HG02973 (cell line): ENCODE data around the gene RADX.
"Not testable (repeated sequence)": the region's sequence is repeated elsewhere in the genome, so short reads cannot be mapped to it uniquely, and the experiment has no call there.

Experiments used
- ATAC-seq: cut with Tn5 transposase; IDR thresholded peaks from one replicate; pipeline ENCODE4 v1.9.1; 2021; ENCODE audit warnings: moderate library complexity; ENCODE audit not compliant: unreplicated experiment

RADX gene, protein sequence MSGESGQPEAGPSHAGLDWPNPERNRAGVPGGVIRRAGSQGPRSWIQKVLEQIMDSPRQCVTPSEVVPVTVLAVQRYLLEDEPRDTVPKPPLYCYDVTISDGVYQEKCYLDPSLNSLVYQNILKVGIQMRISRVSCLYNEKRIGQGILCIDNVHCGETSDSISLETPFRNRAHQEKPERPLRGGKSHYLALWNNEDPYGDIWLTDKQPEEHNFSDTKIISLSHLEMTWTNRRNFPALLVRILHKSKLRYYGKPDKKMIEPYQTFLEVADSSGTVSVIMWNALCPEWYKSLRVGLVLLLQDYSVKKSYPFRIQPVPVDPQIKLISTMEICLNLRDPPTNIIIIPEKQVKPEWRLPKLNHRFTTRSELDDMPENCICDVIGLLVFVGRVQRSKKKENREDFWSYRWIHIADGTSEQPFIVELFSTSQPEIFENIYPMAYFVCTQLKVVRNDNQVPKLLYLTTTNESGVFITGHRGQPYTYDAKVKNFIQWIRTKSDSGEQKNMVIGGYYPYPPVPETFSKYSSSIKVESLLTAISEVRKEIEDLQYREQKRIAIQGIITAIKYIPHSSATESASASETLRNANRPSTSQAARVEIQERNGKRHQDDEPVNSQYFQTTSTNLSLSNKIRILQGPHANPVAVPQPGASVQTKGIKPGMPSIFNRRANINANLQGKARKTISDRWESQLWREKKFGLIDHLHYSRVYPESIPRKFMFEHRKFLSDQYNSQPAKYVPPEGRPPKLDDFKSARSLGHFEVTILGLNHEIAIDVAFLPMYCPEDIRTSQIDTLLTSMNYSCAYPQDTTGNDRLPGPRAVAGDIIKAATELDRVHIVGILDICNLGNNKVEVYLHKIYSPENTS

DNA sequence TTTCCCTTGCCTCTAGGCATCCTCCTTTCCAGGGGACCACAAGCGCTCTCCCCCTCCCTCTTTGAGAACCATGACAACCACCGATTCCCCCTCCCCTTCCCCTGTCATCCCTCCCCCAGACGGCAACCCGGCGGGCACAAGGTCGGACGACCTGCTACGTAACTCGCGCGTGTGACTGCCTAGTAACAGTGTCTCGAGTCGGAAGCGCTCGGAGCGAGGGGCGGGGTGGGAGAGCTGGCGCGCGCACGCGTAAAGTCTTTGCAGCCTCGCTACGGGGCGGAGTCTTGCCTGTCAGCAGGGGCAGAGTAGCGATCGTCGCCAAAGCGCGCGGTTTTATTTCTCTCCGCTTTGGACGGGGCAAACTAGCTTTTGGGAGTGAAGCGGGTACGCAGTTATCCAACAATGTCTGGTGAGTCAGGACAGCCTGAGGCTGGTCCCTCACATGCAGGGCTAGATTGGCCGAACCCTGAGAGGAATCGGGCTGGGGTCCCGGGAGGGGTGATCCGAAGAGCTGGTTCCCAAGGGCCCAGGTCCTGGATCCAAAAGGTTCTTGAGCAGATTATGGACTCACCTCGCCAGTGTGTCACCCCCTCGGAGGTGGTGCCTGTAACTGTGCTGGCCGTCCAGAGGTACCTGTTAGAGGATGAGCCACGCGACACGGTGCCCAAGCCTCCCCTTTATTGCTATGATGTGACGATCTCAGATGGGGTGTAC, at the start of gene RADX:
RADX (plus strand) TSS at position 300 of the 714 bp plus-strand sequence; CDS start at position 403, 103 bp downstream.
- ATAC-seq, result peak; percentile 98

DNA sequence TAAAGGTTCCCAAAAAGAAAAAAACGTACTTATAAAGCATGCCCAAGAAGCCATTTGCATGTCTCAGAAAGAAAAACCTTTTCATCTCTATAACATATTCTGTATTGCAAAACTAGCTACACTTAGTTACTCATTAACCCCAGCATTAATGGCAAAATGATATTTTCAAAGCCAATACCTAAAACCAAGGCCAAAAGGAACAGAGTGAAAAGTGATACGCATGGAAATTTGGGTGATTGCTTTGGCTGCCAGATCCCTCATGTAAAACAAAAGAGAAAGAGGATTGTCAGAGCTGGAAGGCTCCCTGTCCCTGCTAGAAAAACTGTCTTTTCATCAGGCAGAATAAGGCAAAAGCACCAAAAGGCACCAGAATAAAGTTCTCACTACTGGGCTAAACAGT, 46.8 kb upstream of the RADX start:
- ATAC-seq, result no peak

DNA sequence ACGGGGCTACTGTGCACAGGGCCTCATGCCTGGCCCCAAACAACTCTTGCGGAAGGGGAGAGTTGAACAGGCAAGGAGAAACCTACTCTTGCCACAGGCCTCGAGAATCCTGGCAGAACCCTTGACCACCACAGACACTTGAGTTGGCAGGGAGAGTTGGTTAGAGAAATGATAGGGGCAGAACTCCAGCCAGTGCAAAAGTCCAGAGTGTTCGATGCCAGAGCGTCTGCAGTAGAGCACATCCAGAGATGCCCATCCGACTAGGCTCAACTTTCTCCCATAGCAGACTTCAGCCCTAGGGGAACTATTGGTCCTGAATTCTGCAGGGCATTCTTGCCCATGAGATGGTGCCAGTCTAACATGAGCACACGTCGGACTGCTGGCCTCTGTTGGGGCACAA, 45.4 kb upstream of the RADX start:
- ATAC-seq, result no peak

DNA sequence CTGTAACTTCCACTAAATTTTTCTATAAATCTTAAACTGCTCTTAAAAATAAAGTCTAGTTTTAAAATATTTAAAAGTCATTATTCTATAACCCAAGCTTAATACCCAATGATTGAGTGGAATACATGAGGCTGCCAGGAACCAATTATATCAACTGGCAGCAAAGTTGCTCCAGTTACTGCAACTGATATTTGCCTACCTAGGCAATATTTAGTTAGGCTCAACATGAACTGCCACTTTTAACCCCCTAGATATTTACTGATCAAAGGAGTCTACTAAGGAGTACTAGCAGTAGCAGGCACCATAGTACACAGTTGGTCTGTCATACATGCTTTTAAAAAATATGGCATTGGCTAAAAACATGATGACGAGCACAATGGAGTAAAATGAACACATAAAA, 29.9 kb upstream of the RADX start:
- ATAC-seq, result no peak

DNA sequence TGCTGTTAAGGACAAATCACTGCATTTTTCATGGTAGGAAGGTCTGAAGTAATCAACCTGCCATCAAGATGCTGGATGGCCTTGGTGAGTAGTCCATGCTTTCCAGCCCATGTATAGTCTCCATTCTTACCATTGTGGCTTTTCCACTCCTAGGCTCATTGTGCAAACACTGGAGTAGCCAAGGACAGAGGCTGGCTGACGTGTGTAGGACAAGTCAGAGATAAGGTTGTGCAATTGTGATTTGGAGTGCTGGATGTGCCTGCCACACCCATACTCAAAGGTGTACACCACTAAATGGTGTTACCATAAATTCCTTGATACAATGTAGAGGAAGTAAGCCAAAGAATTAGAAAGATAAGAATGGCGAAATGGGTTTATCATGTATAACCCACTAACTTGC, 26.3 kb upstream of the RADX start:
- ATAC-seq, result no peak

DNA sequence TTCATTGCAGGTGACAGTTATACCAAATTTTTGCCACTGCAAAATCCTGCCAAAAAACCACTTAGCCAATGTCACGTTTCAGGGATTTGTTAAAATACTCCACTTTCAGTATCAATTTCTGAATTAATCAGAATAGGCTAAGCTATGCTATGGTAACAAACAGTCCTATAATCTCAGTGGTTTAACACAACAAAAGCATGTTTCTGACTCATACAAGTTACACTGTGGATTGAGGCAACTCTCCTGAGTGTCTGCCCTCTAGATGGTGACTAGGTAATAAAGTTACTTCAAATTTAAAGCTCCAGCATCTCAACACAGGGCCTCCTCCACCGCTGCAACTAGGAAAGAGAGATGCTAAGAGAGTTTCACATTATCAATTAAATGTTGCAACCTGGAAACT, 23.0 kb upstream of the RADX start:
- no peak for ATAC-seq

DNA sequence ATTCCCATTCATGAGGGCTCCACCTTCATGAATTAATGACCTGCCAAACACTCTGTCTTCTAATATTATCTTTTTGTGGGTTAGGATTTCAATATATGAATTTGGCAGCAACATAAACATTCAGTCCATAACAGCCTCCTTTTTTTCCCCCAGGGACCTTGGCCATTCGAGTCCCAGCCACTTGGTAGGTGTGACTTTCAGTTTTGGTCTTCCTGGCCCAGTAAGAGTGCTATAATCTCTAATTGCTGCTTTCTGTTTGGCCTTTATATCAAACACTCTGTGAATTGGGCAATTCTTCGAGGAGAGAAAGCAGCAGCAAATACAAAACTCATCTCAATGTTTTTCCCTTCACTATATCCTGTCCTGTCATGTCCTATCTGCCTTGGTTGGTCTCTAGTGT, 12.4 kb upstream of the RADX start:
- no peak for ATAC-seq

DNA sequence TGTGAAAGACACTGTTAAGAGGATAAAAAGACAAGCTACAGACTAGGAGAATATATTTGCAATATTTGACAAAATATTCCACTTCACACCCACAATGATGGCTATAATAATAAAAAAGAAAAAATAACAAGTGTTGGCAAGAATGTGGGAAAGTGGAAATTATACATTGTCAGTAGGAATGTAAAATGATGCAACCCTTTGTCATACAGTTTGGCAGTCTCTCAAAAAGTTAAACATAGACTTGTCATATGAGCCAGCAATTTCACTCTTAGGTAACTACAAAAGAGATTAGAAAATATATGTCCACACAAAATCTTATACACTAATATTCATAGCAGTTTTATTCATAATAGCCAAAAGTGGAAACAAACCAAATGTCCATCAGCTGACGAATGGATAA, 5.2 kb upstream of the RADX start:
- no peak for ATAC-seq

DNA sequence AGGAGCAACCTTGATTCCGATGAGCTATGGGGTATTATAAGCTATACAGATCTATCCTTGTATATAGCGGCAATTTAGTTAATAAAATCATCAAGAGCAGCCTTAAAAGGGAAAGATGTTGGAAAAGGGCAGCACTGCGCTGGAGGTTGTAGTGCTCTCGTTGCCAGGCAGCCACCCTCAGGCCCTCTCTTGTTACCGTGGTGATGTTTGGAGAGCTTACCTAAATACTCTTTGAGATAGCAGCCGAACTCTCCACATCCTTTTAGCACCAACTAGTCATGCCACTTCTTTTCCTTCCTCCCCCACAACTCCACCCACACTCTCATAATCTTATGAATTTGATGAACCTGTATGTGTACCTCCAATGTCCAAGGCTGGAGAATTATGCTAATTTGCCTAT, 3.8 kb upstream of the RADX start:
- no peak for ATAC-seq

DNA sequence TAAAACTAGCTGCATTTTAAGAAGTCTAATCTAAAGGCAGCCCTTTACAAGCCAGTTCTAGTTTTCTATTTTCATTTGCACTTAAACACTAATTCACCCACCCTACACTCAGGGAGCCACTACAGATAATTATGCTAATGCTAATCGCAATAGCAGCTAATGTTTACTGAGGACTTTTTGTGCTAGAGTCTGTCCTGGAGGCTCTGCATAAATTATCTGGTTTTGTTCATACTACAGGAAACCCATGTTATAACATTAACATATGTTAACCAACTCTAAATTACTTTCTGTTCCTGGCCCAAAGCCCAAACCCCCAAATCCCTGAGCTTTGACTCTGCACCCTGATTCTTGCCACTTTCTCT, 480 bp upstream of the RADX start:
- peak; percentile 12 for ATAC-seq

DNA sequence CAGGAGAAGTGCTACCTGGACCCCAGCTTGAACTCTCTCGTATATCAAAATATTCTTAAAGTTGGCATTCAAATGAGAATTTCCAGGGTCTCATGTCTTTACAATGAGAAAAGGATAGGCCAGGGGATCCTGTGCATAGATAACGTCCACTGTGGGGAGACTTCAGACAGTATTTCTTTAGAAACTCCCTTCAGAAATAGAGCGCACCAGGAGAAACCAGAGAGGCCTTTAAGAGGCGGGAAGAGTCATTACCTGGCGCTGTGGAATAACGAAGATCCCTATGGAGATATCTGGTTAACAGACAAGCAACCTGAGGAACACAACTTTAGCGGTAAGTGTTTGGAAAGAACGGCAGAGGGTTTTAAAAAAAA, 600 bp downstream of the RADX start:
- ATAC-seq, result peak; percentile 25

DNA sequence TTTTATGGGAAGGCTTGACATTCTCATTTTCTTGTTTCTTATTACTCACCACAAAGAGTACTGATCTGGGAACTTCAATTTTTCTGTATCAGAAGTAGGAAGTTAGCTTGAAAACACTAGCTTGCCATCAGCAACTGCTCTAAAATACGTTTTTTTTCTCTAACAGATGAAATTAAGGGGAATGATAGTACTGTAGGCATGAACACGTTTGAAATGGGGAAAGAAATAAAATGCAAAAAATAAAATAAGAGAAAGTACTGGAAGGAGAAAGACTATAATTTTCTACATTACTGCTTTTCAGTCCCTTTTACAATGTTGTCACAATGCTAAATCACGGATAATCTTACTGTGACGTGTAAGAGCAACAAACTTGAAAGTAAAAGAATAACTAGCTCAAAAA, 1.5 kb downstream of the RADX start:
- ATAC-seq, result no peak

DNA sequence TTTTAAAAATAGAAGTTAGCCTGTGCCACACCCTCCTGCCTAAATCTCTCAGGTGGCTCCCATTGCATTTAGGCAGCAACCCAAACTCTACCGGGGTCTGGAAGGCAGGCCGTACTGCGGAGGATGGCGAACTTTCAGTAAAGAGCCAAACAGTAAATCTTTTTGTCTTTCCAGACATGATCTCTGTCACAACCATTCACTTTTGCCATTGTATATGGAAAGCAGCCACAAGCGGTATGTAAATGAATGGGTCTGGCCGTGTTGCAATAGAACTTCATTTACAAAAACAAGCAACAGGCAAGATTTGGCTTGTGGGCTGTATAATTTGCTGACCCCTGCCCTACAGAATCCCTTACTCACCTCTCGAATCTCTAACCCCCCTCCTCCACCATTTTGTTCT, 3.3 kb downstream of the RADX start:
- no peak for ATAC-seq

DNA sequence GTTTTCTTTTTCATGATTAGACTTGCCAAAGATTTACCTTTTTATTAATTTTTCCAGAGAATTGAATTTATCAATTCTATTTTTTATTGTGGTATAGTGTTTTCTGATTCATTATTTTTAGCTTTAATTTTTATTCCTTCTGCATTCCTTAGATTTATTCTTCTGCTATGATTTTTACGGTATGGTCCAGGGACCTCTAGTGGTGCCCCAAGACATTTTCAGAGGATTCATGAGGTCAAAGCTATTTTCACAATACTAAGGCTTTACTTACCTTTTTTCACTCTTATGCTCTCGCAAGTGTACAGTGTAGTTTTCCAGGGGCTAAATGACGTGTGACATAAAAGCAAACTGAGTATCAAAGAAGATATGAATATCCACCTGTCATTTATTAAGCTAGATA, 8.0 kb downstream of the RADX start:
- ATAC-seq, result no peak

DNA sequence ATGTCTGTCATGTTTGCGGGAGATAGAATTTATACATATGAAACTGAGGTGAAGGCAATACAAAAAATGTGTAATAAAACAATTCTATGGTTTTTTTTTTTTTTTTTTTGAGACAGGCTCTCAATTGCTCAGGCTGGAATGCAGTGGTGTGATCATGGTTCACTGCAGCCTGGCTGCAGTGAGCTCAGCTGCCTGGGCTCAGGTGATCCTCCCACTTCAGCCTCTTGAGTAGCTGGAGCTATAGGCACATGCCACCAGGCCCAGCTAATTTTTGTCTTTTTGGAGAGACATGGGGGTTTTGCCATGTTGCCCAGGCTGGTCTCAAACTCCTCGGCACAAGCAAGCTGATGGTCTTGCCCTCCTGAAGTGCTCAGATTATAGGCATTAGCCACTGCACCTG, 10.1 kb downstream of the RADX start:
- no peak for ATAC-seq

DNA sequence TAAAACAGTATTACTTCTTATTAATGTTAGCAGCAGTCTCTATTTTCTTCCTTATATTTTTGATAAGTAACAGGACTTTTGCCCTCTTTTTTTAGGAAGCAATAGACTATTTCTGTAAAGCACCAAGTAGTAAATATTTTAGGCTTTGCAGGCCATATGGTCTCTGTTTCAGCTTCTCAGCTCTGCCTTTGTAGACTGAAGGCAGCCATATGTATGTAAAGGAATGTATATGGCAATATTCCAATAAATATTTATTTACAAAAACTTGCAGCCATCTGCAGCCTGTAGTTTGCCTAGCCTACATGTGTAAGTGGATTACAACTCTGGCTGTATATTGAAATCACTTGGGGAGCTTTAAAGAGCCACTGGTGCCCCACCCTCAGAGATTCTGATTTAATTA, 15.0 kb downstream of the RADX start:
- ATAC-seq, result no peak

DNA sequence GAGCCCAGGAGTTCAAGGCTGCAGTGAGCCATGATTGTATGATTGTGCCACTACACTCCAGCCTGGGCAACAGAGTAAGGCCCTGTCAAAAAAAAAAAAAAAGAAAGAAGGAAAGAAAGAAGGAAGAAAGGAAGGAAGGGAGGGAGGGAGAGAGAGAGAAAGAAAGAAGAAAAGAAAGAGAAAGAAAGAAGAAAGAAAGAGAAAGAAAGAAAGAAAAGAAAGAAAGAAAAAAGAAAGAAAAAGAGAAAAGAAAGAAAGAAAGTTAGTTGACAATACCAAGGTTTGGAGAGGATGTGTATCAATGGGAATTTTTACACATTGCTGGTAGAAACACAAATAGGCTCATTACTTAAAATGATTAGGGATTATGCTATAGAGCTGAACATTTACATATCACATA, 19.8 kb downstream of the RADX start:
- ATAC-seq, result no peak

DNA sequence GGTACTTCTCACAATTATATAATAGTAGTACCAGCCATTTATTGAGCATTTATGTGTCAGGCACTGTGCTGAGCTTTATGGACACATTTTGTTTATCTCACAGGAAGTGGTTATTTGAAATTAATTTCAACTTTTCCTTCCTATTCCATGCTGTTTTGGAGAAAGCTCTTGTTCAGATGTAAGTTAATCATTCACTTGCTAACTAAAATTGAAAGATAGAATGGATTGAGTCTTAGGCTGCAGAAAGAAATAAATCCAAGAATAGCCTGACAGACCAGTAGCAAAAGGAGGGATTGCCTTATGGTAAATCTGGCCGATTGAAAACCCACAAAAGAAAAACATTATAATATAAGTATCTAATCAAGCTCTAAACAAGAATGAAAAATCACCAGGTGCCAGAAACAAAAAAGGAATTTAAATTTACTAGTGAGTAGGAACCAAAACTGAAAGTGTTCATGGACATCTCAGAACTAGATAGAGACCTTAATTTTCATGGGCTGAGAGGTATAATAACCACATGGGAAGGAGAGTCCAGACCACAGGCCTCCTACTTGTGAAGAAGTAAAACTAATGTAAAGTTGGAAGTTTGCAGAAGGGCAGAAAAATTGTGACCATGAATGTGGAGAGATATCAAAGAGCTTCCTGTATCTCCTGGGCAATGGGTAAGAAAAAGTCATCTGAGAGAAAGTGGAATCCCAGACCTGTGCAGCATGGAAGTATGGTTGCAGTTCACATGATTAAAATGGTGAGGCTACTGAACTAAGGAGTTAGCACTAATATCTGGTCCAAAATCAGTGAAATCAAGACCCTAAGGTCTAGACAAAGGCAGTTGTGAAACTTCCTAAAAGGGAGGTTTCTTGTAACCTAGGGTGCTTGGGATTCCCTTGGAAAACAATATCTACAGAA, 38.0 kb downstream of the RADX start:
- peak; percentile 98 for ATAC-seq

DNA sequence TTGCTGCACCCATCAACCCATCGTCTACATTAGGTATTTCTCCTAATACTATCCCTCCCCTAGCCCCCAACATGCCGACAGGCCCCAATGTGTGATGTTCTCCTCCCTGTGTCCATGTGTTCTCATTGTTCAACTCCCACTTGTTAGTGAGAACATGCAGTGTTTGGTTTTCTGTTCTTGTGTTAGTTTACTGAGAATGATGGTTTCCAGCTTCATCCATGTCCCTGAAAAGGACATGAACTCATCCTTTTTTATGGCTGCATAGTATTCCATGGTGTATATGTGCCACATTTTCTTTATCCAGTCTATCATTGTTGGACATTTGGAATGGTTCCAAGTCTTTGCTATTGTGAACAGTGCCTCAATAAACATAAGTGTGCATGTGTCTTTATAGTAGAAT, 41.8 kb downstream of the RADX start:
- not testable (repeated sequence) for ATAC-seq

DNA sequence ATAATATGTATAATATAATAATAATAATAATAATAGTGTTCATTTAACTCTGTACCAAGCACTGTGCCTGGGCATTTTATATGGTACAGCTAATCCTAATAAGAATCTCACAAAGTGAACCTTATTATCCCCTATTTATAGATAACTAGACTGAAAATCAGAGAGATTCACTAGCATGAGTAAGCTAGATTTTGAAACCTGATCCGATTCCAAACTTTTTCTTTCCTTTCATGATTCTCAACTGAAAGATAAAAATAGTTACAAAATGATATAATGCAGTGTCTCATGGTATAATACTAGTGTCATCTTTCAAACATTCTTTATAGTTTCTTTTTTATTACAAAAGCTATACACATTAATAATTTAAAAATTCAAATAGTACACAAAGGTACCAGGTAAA, 58.9 kb downstream of the RADX start:
- no peak for ATAC-seq

DNA sequence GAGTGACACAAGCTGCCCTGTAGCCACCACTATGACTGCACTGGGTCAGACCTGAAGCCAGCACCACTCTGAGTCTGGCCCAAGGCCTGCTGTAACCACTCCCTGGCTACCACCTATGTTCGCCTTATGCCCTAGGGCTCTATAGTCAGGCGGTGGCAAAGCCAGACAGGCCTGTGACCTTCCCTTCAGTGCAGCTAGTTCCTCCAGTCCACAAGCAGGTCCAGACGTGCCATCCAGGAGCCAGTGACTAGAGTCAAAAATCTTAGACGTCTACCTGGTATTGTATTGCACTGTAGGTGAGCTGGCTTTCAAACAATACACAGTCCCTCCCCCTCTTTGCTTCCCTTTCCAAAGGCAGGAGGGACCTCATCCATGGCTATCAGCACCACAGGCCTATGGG, 60.7 kb downstream of the RADX start:
- ATAC-seq, result no peak
